HepG2 (cell line): Measurements from ENCODE around the gene ZNF442. TPM values are rescaled to one million over a fixed set of nuclear protein-coding genes. Genes with fewer than 3 reads are reported as not detected.

Experiments
- ATF2 ChIP-seq: sonication (generic); formaldehyde crosslinking; IDR thresholded peaks from 2 replicates; pipeline ENCODE4 v1.4.0; 2020; ENCODE audit warnings: missing genetic modification reagents
- FLYWCH1 ChIP-seq: sonication (generic); formaldehyde crosslinking; IDR thresholded peaks from 2 replicates; pipeline ENCODE4 v1.8.1; 2023; ENCODE audit warnings: mild to moderate bottlenecking, missing genetic modification reagents
- FOXJ3 ChIP-seq: sonication (generic); formaldehyde crosslinking; IDR thresholded peaks from 2 replicates; pipeline ENCODE4 v1.4.0; 2020; ENCODE audit warnings: missing genetic modification reagents, mild to moderate bottlenecking, borderline replicate concordance
- GTF2F1 ChIP-seq: fragments of 150-350 bp; IDR thresholded peaks from 2 replicates; pipeline ENCODE4 v1.6.1; 2014; ENCODE audit warnings: low read length
- GZF1 ChIP-seq: sonication (generic); formaldehyde crosslinking; IDR thresholded peaks from 2 replicates; pipeline ENCODE4 v1.5.1; 2020; ENCODE audit warnings: mild to moderate bottlenecking, missing genetic modification reagents
- ONECUT2 ChIP-seq: sonication (generic); formaldehyde crosslinking; IDR thresholded peaks from 2 replicates; pipeline ENCODE4 v1.4.0; 2020; ENCODE audit warnings: missing genetic modification reagents
- SETDB1 ChIP-seq: sonication (generic); formaldehyde crosslinking; IDR thresholded peaks from 2 replicates; pipeline ENCODE4 v1.5.1; 2020; ENCODE audit warnings: missing genetic modification reagents, mild to moderate bottlenecking, borderline replicate concordance
- SIX1 ChIP-seq: sonication (generic); formaldehyde crosslinking; IDR thresholded peaks from 2 replicates; pipeline ENCODE4 v1.4.0; 2020; ENCODE audit warnings: missing genetic modification reagents, borderline replicate concordance
- SNAI1 ChIP-seq: sonication (generic); formaldehyde crosslinking; IDR thresholded peaks from 2 replicates; pipeline ENCODE4 v1.5.0; 2020; ENCODE audit warnings: mild to moderate bottlenecking, missing genetic modification reagents, borderline replicate concordance
- SOX6 ChIP-seq, 2 experiments: fragments of 450-650 bp in 1 of 2; sonication (generic) in 1 of 2; formaldehyde crosslinking in 1 of 2; IDR thresholded peaks; 2 replicates each; pipeline versions ENCODE4 v1.4.0 to v1.6.1; 2017 to 2020; ENCODE audit warnings: antibody characterized with exemption in 1 of 2, mild to moderate bottlenecking in 1 of 2, missing genetic modification reagents in 1 of 2
- WIZ ChIP-seq: sonication (generic); formaldehyde crosslinking; IDR thresholded peaks from 2 replicates; pipeline ENCODE4 v1.5.1; 2020; ENCODE audit warnings: mild to moderate bottlenecking, missing genetic modification reagents
- ZBTB8A ChIP-seq: sonication (generic); formaldehyde crosslinking; IDR thresholded peaks from 2 replicates; pipeline ENCODE4 v1.4.0; 2020; ENCODE audit warnings: mild to moderate bottlenecking, low read depth, missing genetic modification reagents, borderline replicate concordance
- ZKSCAN8 ChIP-seq: IDR thresholded peaks from 2 replicates; pipeline ENCODE4 v1.6.1; 2016; ENCODE audit warnings: borderline replicate concordance, missing genetic modification reagents, missing compliant biosample characterization
- ZNF143 ChIP-seq: sonication (generic); formaldehyde crosslinking; IDR thresholded peaks from 2 replicates; pipeline ENCODE4 v1.4.0; 2020; ENCODE audit warnings: missing genetic modification reagents
- ZNF20 ChIP-seq: sonication (generic); formaldehyde crosslinking; IDR thresholded peaks from 2 replicates; pipeline ENCODE4 v1.4.0; 2020; ENCODE audit warnings: mild to moderate bottlenecking, moderate library complexity, missing genetic modification reagents
- ZNF441 ChIP-seq: sonication (generic); formaldehyde crosslinking; IDR thresholded peaks from 2 replicates; pipeline ENCODE4 v1.7.0; 2021; ENCODE audit warnings: missing genetic modification reagents, borderline replicate concordance
- ZNF513 ChIP-seq: sonication (generic); formaldehyde crosslinking; conservative IDR thresholded peaks from 2 replicates; pipeline ENCODE4 v1.5.0; 2020; ENCODE audit warnings: missing genetic modification reagents
- ZNF687 ChIP-seq: sonication (generic); formaldehyde crosslinking; IDR thresholded peaks from 2 replicates; pipeline ENCODE4 v1.5.1; 2020; ENCODE audit warnings: mild to moderate bottlenecking, missing genetic modification reagents, moderate library complexity
- ZNF75D ChIP-seq: sonication (generic); formaldehyde crosslinking; IDR thresholded peaks from 2 replicates; pipeline ENCODE4 v1.8.1; 2023; ENCODE audit warnings: missing genetic modification reagents, mild to moderate bottlenecking, borderline replicate concordance
- ZNF761 ChIP-seq: sonication (generic); formaldehyde crosslinking; conservative IDR thresholded peaks from 2 replicates; pipeline ENCODE4 v1.4.0; 2020; ENCODE audit warnings: mild to moderate bottlenecking, missing genetic modification reagents
- ZNF879 ChIP-seq: sonication (generic); formaldehyde crosslinking; IDR thresholded peaks from 2 replicates; pipeline ENCODE4 v1.8.1; 2023; ENCODE audit warnings: missing genetic modification reagents
- ZUFSP ChIP-seq: sonication (generic); formaldehyde crosslinking; IDR thresholded peaks from 2 replicates; pipeline ENCODE4 v1.9.0; 2021; ENCODE audit warnings: missing genetic modification reagents, mild to moderate bottlenecking, borderline replicate concordance
- polyA plus RNA-seq, 8 experiments: library from polyadenylated mRNA; depleted of rRNA in 3 of 8; stranded (reverse) in 7 of 8; unstranded in 1 of 8; fragments of >200 nt; fragmentation: Illumina TruSeq in 4 of 8; extraction: Trizol in 4 of 8; gene quantifications; 2 replicates each; pipeline versions ENCODE4 v1.2.1 to v1.2.3, GENCODE V29; 2011 to 2016; ENCODE audit warnings: low read depth in 4 of 8, missing spikeins in 1 of 8, mixed read lengths in 1 of 8; ENCODE audit not compliant: insufficient read depth in 1 of 8
- total RNA-seq, 5 experiments: library from RNA; depleted of rRNA; stranded (reverse); fragments of >200 nt; fragmentation: Illumina TruSeq; extraction: Trizol; gene quantifications; 2 replicates each; pipeline ENCODE4 v1.2.3, GENCODE V29; 2016; ENCODE audit warnings: low read depth in 1 of 5

Gene ZNF442
- total and polyA plus RNA-seq, 2 of the 13 experiments (the other 11 are each of a cell fraction or from before 2014, with no cell fraction given), result 1.0 to 6.0 TPM

- TF ChIP-seq ONECUT2 (no peak), FOXJ3 (CRISPR knock-in tag) (no peak; the same call in 1 of the 2 replicates), ZNF20 (CRISPR knock-in tag) (no peak), WIZ (CRISPR knock-in tag) (no peak), ZNF761 (CRISPR knock-in tag) (no peak), FLYWCH1 (CRISPR knock-in tag) (no peak), SIX1 (peak; percentile 47; the same call in 1 of the 2 replicates), ZNF75D (no peak), ZKSCAN8 (CRISPR knock-in tag) (no peak), ZNF441 (CRISPR knock-in tag) (no peak), GZF1 (CRISPR knock-in tag) (no peak), ZNF687 (CRISPR knock-in tag) (no peak), ZNF879 (CRISPR knock-in tag) (no peak), ZBTB8A (no peak), SNAI1 (no peak), ZUFSP (no peak), ATF2 (CRISPR knock-in tag) (no peak), SOX6 (IDR thresholded peaks at IDR 0.05) (no peak), SOX6 (CRISPR knock-in tag; IDR thresholded peaks at IDR 0.05) (peak; percentile 71; the same call in 1 of the 2 replicates), SETDB1 (CRISPR knock-in tag) (no peak), GTF2F1 (no peak), ZNF143 (CRISPR knock-in tag) (no peak), ZNF513 (CRISPR knock-in tag) (no peak)
Observed at GRCh38 chr19:12325690-12326089, 39.8 kb downstream of the ZNF442 start (continued).
